Hematopoietic multipotent progenitor cell treated with erythropoietin and hydrocortisone succinate and interleukin-3 and kit ligand, for 4 days (in vitro differentiated cells): Measurements from ENCODE around the gene AQP12A.
"Not testable (repeated sequence)": the region's sequence is repeated elsewhere in the genome, so short reads cannot be mapped to it uniquely, and the experiment has no call there.

Experiments
- DNase-seq: peaks from one replicate; pipeline ENCODE4 v3.0.0-alpha.2; 2015

The AQP12A gene

DNA sequence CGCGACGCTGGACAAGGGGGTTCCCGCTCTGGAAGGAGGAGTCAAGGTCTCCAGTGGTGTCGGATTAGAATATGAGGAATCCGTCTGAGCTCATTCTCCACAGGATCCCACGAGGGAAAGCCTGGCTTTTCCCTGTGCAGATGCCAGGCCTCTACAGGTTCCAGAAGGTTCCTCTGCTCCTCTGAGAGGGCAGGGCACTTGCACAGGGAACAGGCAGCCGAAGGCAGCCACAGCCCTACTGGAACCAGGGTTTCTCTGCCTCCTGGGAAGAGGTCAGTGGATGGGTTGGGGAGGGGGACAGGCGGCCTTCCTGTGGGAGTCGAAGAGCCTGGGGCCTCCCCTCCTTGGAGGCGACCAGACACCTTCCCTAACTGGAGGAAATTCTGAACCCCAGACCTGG, 1.7 kb upstream of the AQP12A start:
- no peak for DNase-seq

DNA sequence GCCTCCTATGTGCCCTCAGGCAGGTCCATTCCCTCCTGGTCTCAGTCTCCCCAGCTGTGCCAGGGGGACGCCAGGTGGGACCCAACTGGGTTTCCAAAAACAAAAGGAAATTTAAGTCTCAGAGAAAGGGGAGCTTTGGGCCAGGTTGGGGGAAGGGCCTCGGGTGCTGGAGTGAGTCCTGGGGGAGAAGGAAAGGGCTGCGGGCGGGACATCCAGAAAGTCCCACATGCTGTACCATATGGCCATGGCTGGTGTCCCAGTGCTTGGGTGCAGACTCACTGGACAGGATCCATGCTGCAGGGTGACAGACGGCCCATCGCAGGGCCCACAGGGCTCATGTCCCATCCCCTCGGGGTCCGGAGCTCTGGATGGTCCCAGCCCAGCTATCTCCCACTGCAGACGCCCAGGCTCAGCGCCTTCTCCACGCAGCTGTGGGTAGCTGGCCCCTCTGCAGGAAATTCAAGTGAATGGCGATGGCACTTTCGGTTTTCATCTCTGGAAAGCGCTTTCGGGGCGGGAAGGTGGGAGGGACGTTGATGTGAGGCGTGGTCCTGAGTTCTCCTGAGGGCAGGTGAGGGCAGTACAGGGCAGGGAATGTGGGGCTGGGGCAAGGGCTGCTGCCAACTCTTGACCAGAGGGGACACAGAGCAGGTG, 1.1 kb upstream of the AQP12A start:
- DNase-seq, result not testable (repeated sequence)

DNA sequence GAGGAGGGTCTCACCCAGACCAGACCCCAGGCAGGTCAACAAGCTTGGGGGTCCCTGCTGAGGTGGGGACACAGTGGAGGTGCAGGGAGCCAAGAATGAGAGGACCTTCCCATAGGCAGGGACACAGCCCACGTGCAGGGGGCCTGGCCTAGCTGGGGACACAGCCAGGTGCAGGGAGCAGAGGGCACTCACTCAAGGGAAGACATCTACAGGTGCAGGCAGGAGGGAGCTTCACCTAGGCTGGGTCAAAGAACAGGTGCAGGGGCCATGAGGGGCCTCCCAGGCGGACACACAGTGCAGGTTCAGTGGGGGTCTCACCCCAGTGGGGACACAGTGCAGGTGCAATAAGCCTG, 615 bp upstream of the AQP12A start:
- not testable (repeated sequence) for DNase-seq

DNA sequence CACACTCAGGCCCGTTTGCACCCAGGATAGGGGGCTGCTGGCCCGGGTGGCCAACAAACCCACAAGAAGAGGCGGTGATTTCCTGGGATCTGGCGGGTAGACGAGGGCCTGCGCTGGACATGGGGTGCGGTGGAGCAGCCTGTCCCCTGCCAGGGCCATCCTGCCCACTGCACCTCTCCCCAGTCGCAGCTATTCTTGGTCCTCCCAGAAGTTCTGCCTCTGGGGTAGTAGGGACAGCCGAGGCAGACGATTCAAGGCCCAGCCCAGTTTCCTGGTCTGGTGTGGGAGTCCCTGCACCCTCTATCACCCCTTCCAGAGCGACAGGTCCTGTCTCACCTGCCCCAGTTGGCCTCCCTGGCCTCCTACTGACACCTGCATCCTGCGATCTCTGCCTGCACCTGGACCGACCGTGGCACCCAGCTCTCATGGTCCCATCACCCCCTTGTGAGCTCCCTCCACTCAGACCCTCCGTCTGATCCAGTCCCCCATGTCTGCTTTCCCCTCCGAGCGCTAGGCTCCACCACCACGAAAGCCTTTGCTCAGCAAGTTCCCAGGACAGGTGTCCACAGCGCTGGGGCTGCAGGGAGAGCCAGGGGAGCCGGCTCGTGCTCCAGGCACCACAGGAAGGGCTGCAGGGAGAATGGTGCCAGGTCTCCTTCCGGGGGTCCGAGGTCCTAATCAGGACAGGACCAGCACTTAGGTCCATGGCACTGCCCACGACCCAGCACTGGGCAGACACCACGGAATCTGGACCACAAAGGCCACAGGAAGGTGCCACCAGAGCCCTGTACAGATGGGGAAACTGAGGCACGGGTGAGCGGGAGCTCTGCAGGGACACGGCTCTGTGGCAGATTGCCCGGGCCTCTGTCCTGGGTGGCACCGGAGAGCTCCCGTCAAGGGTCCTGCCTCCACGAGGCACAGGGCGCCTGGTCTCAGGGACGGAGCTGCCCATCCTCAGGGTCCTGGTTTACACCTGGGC, 1.2 kb downstream of the AQP12A start:
- DNase-seq, result not testable (repeated sequence)

DNA sequence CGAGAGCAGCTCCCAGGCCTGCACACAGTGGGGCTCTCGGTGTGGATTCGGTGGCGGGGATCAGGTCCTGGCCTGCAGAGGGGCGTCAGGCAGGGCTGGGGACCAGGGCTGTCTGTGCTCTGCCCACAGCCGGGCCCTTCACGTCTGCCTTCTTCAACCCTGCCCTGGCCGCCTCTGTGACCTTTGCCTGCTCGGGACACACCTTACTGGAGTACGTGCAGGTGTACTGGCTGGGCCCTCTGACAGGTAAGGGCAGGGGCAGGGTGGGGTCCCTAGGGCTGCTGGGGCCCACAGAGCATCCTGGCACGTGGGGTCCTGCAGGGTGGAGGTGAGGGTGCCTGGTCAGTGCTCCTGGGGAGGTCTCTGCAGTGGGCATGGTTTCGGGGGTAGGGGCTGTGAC, 2.6 kb downstream of the AQP12A start:
- not testable (repeated sequence) for DNase-seq

DNA sequence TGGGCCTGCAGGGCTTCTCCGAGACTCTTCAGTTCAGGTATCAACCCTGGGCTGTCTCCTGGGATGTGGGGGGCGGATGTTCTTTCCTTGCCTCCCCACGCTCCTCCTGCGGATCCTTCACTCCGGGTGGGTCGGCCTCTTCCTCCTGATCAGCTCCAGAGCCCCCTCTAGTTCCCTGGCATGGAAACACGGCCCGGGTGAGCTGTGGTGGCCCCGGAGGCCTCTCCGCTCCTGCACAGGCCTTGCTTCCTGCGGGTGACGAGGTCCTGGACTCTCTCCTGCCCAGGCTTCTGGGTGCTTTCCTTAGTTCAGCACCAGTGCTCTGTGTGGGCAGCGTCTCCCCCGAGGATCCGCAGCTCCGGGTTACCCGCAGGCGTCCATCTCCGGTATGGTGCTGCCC, 3.9 kb downstream of the AQP12A start:
- DNase-seq, result not testable (repeated sequence)

DNA sequence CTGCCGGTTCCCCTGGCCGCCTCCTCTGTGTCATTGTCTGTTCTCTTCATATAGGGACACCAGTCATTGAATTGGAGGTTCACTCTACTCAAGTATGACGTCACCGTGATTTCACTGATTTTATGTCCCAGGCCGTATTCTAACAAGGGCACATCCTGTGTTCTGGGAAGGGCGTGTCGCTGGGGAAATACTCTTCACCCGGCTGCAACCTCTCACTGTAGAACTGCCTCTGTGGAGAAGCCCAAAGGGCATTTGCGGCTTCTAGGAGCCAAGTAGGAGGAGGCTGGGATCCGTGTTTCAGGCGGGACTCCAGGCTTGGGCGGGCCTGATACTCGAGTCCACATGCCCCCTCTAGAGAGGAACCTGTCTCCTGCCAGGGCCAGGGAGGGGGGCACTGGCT, 4.8 kb downstream of the AQP12A start:
- DNase-seq, result not testable (repeated sequence)

DNA sequence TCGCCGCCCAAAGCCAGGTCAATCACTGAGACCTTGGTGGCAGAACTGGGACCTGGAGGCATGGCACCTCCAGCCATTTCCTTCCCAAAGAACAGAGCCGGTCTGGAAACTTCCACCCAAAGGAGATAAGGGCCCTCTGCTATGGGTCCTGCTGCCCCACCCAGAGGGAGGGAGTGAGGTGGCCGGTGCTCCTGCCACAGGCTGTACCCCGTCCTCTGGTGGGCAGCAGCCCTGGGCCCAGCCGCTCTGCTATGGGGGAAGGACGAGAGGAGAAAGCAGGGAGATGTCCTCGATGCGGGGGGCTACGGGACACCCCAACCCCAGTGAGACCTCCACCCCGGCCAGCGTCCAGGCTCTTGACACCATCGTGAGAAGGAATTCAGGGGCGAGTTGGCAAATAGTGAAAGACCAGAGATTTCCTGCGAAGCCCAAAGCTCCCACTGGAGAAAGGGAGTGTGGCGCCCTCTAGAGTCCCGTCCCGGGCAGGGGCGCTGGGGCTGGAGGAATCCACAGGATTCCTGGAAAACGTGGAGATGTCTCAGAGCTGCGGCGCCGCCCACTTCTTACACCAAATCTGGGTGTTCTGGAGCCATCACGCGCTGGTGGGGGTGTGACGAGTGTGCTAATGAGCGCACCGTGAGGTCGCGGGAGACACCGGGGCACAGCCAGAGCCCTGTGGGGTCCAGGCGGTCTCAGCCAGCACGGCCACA, 7.3 kb downstream of the AQP12A start:
- DNase-seq, result not testable (repeated sequence)

DNA sequence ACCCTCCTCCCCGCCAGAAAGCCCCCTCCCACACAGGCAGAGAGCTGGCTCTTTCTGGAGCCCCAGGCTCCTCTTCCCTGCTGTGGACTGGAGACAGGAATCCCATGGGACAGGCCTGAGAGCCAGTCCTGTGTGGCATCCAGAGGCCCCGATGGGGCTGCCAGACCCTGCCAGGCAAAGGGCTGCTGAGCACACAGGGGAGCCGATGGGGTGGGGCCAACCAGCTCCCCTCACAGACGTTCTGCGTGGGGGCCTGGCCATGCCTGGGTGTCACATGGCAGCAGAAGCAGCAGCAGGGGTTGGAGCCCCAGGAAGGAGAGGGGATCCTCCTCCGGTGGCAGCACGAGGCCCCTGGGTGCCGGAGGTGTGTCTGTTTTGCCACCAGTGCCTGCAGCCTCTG, 8.2 kb downstream of the AQP12A start:
- not testable (repeated sequence) for DNase-seq

DNA sequence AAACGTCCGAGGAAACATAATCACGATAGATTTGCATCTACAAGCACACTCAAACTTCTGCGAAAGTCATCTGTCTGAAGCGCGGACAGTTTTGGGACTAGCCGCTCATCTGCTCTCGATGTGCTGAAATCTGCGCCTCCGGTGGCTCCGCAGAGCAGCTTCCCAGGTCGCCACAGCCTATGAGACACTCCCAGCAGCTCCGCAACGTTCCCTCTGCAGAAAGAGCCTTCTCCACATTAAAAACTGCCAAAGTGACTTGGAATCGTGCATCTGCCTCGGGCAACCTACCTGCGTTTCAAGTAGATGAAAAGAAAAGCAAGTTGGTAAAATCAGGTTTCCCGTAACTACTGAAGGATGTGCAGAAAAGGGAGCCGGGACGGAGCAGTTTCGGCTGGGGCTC, 8.9 kb downstream of the AQP12A start:
- DNase-seq, result not testable (repeated sequence)

DNA sequence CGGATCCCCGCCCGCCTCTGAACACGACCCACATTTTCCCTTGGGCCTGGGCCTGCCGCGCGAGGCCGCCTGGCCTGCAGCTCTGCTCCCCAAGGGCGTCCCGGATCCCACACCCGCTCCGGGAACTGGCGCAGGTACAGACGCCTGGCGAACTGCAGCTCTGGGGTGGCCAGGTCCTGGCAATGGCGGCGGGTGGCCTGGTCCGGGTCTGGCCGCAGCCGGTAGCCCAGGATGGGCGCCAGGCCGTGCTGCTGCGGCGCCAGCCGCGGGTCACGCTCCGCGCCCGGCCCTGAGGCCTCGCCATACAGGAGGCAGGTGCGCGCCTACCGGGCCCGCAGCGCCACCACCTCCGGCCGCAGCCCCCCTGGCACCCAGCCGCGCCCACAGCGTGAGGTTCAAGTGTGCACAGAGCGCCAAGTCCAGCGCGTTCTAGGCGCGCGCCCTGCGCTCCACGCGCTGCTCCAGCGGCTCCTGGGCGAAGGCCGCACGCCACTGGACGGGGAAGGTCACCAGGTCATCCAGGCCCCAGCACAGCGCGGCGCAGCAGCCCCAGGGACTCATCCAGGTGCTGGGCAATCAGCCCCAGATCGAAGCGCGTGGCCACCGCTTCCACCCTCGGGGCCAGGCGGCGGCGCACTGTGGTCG, 9.5 kb downstream of the AQP12A start:
- DNase-seq, result no peak

DNA sequence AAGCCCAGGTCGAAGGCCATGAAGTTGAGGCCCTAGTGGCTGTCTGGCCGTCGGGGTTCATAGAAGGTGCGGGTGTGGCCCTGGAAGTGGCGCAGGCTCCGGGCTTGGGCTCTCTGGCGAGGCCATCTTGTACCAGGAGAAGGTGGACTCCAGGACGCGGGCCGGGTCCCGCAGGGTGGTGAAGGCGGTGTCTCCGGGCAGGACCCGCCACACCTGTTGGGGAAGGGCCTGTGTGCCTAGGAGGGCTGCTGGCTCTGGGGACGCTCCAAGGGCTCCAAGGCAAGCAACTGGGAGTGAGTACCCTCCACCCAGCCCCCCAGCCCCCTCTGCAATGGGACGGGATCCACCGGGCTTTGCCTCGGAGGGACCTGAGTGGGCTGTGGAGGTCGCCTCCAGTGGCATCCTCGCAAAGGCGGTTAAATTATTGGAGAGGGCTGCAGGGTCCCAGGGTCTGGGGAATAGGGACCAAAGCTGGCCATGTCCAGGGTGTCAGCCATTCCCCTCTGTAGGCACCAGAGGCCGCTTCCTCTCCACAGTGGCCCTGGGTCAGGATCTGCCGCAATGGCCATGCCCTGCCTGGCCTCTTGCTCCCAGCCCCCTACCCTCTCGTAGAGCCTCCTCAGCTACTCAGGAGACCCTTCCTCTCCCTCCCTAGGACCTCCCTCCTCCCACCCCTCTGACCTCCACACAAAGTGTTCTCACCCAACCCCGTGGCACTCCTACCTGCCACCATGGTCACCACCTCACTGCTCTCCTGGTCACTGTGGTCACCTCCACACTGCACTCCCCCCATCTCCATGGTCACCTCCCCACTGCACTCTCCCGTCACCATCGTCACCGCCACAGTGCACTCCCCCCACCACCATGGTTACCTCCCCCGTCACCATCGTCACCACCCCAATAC, 10.3 kb downstream of the AQP12A start:
- DNase-seq, result no peak

DNA sequence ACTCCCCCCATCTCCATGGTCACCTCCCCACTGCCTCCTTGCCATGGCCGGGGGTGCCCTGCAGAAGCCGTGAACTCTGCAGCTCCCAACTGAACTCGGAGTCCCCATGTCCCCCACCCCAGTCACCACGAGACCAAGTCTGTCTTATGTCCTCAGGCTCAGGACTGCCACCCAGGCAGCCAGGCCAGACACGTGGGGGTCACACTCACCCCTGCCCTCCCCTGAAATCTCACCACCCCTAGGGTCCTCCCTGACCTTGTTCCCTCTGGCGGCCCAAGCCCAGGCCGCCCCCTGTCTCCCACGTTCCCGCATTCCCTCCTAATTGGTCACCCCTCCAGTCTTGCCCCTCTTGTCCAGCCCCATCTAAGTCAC, 11.0 kb downstream of the AQP12A start:
- no peak for DNase-seq

DNA sequence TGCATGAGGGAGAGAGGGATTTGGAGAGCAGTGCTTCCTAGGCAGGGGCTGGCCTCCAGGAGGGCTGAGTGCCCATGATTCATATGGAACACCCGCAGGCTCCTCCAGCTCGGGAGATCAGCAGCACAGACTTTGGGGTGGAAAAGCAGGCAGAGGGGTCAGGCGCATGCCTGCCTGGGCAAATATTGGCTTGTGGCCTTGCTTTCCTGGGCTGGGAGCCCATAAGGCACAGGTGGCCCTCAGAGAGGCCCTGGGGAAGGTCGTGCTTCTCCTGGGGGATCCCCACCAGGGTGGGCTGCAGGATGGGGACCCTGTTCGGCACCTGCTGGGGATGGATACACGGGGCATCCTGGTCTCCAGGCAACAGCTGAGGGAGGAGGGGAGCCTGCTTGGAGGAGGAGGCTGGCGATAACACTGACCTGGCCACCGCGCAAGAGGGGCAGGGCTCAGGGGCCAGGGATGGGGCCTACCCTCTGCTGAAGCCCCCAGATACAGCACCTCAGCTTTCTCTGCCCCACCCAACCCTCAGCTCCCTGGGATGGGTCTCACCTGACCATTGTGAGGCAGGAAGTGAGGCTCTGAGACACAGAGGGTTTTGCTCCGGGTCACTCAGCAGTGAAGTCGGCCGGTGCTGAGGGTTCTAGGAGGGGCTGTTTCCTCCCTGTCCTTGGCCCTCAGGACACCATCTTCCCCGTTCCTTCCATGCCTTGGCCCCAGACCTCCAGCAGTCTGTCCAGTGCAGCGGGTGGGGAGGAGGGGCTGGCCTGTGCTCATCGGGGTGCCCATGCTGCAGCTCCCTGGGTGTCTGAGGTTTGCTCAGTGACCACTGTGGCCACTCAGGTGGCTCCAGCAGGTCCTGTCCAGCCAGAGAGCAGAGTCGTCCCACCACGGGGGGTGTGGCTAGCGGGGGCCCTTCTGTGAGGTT, 12.0 kb downstream of the AQP12A start:
- DNase-seq, result no peak

DNA sequence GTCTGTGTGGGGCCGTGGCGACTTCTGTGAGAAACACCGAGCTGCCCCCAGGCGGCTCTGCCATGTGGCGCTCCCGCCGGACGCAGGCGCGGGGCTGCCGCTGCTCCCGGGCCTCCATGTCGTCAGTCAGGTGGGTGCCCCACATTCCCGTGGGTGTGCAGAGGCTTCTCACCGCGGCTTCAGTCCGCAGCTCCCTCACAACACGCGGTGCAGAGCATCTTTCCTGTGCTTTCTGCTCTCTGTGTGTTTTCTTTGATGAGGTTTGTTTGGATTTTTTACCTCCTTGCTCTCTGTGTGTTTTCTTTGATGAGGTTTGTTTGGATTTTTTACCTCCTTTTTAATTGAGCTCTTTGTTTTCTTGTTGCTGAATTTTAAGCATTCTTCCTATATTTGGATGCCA, 13.0 kb downstream of the AQP12A start:
- DNase-seq, result no peak

DNA sequence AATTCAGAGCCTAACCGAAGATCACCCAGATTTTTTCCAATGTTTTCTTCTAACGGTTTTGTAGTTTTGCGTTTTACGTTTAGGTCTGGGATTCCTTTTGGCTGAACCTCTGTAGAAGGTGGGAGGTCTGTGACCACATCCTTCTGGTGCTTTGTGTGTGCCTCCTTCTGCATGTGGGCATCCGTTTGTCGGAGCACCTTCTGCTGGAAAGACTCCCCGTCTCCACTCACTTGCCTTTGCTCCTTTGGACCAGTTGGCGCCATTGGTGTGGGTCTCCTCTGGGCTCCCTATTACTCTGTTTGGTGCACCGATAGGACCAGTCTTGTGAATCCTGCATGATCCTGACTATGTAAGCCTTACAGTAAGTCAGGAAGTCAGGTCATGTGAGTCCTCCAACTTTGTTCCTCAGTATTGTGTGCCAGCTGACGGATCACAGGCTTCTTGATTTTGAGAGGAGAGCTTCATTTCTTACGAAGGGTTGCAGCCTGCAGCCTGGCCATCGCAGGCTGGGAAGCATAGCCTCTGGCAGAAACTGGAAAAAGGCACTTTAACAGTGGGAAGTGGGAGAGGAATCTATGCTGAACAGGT, 13.6 kb downstream of the AQP12A start:
- peak; percentile 22 for DNase-seq

DNA sequence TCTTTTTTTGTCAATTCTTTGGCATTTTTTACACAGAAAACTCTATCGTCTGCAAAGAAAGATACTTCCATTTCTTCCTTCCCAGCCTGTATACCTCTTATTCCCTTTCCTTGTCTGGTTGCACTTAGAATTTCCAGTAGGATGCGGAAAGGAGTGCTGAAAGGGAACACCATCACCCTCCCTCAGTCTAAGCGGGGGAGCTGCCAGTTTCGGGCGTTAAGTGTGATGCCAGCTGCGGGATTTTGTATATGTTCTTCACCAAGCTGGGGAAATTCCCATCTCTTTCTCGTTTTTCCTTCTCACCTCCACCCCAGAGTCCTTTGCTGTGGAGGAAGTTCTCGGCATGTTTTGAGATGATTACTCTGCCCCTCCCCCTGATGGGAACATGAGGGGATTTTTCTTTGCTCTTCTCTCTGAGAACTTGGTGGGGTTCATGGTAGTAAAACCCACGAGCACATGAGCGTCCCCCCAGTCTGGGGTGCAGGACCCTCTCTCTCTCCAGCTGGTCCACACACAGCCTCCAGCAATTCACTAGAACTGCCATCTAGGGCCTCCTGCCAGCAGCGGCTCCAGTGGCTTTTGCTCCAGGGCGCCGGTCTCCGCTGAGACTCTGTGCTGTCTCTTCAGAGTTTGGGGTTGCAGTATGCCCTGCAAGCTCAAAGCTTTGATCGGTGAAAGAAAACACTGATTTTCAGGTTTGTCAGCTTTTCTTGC, 15.5 kb downstream of the AQP12A start:
- no peak for DNase-seq

DNA sequence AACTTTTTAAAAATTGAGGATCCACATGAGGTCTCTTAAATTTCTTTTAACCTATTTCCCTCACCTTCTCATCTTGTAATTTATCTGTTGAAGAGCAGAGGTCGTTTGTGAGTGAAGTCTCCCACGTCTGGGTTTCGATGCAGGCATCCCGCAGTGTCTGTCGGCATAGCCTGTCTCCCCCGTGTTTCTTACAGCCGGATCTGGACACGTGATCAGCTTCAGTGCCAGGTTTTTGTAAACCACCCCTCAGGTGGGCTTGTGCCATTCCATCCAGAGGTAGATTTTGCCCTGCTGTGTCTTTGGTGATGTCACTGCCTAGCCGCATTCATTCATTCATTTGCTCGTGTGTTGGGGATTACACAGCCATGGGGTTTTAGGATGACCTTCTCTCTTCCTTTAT, 16.2 kb downstream of the AQP12A start:
- no peak for DNase-seq

DNA sequence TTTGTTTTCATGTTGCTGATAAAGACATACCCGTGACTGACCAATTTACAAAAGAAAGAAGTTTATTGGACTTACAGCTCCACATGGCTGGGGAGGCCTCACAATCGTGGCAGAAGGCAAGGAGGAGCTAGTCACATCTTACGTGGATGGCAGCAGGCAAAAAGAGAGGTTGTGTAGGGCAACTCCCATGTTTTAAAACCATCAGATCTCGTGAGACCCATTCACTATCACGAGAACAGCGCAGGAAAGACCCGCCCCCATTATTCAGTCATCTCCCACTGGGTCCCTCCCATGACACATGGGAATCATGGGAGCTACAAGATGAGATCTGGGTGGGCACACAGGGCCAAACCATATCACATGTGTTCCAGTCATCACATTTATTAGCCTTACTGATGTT, 16.8 kb downstream of the AQP12A start:
- DNase-seq, result no peak

DNA sequence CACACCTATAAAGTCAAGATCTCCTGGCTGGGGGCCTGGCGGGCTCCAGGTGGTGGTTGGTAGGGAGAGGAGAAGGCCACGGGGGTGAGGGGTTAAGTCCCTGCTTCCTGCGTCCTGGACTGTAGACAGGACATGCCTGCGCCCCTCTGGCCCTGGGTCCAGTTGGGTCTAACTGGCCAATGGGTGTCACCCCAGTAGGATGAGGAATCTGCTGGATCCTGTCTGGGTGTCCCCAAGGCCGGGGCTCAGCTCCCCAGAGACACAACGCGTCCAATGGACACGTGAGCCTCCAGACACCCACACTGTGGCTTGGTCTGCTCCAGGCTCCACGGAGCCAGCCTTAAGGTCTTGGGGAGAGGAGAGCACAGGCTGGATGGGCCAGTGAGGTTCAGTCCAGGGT, 19.6 kb downstream of the AQP12A start:
- no peak for DNase-seq
